Esophagus squamous epithelium (tissue), 5 donors: ENCODE results near the gene TMEM214. TPM values are rescaled to one million over a fixed set of nuclear protein-coding genes. Genes with fewer than 3 reads are reported as not detected.
A peak's percentile ranks its signal among the peaks of the same experiment; 100 is the strongest.

ENCODE experiments used
- DNase-seq: peaks from one replicate; lab custom pipeline; 2025; lab: John Stamatoyannopoulos, UW
- H3K27ac ChIP-seq, 4 donors: fragments of 200-600 bp; sonication (generic); one replicate each; pipeline ENCODE4 v1.5.1; 2016 to 2019; ENCODE audit warnings: mild to moderate bottlenecking in 1 of 4
- H3K27me3 ChIP-seq, 4 donors: fragments of 200-600 bp; sonication (generic); 1 replicate in 3 of 4; 2 replicates in 1 of 4; pipeline versions ENCODE4 v1.5.1 to v1.6.0; 2017 to 2021; ENCODE audit warnings: antibody characterized with exemption in 1 of 4
- H3K36me3 ChIP-seq, 3 donors: fragments of 200-600 bp; sonication (generic); one replicate each; pipeline ENCODE4 v1.5.1; 2016 to 2019
- H3K4me1 ChIP-seq, 3 donors: fragments of 200-600 bp; sonication (generic); one replicate each; pipeline ENCODE4 v1.5.1; 2017 to 2019
- H3K4me3 ChIP-seq, 4 donors: fragments of 200-600 bp; sonication (generic); 1 replicate in 3 of 4; 2 replicates in 1 of 4; pipeline ENCODE4 v1.5.1; 2016 to 2019; ENCODE audit warnings: mild to moderate bottlenecking in 2 of 4, moderate library complexity in 1 of 4
- H3K9me3 ChIP-seq, 3 donors: fragments of 200-600 bp; sonication (generic); one replicate each; pipeline ENCODE4 v1.5.1; 2016 to 2019
- POLR2A ChIP-seq, 4 donors: fragments of 450-650 bp; IDR thresholded peaks; one replicate each; pipeline ENCODE4 v1.6.1; 2017; ENCODE audit warnings: antibody characterized with exemption in 4 of 4, mild to moderate bottlenecking in 4 of 4, moderate library complexity in 3 of 4
- WGBS, 2 donors: methylation state at CpG; one replicate each; pipeline ENCODE4 v1.1.5; 2018; 5-methylcytosine and 5-hydroxymethylcytosine counted together
- intact Hi-C: fragments of 100-400 bp; cut with DNase I; formaldehyde crosslinking; loops from one replicate; pipeline ENCODE4 v1.15.0; 2022
- total RNA-seq, 4 donors: library from RNA; depleted of rRNA; stranded (reverse); fragments of >200 nt; gene quantifications; one replicate each; pipeline ENCODE4 v1.1.0, GENCODE V29; 2016
- TF ChIP-seq, protein P1 (sequence below), 6 experiments: fragments of 450-650 bp in 4 of 6; fragments of 200-600 bp in 2 of 6; sonication (generic) in 2 of 6; IDR thresholded peaks; one replicate each; pipeline ENCODE4 v1.5.1; 2016 to 2019; ENCODE audit warnings: antibody characterized with exemption in 6 of 6, mild to moderate bottlenecking in 4 of 6, moderate library complexity in 4 of 6
- donor health status: DM: yes; HTN: yes; CAD: no.

TMEM214 gene
- total RNA-seq, 4 donors from 2014 or later: 15.7 to 34.5 (median 32.1) TPM

DNA sequence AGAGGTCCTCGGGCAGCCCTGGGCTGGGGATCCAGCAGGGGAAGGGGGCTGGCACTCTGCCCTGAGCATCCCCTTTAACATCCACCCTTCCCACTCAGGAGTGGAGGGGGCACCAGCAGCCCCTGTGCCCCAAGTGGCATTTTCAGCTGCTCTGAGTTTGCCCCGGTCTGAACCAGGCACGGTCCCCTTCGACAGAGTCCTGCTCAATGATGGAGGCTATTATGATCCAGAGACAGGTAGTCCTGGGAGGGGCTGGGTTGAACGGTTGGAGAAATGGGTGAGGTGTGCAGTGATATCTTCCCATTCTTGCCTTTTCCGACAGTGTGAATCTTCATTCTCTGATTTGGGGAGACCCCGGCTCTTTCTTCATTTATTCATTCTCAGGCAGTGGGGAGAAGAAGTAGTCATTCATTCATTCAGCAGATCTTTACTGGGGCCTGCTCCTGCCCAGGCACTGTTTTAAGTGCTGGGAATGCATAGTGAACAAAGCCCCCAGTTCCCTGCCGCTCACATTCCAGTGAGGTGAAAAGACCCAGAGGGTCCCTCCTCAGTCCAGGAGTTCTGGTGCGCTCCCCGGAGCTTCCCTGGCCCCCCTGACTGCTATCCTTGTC, 52.4 kb downstream of the TMEM214 start:
- Histone ChIP-seq H3K27me3 (no peaks in the 10 kb centered on the region), H3K4me3 (peak overlapping the region; percentile 59 to 75 (median 72)), H3K36me3 (no peaks in the 10 kb centered on the region), H3K4me1 (peaks cover 31 to 70% (median 33%) of the 10 kb centered on the region in 3 donors), H3K27ac (peak overlapping the region; percentile 86 to 96 (median 90)), H3K9me3 (no peaks in the 10 kb centered on the region)
- intact Hi-C loops: loop anchor here (5.0 kb wide), 1 partner anchor 123 kb away; no protein-coding TSS in a partner anchor
- WGBS, 2 donors: 68 to 79% methylated on average over 3 to 5 of the region's 10 CpGs
- DNase-seq: no peak
- TF ChIP-seq, protein P1, sequence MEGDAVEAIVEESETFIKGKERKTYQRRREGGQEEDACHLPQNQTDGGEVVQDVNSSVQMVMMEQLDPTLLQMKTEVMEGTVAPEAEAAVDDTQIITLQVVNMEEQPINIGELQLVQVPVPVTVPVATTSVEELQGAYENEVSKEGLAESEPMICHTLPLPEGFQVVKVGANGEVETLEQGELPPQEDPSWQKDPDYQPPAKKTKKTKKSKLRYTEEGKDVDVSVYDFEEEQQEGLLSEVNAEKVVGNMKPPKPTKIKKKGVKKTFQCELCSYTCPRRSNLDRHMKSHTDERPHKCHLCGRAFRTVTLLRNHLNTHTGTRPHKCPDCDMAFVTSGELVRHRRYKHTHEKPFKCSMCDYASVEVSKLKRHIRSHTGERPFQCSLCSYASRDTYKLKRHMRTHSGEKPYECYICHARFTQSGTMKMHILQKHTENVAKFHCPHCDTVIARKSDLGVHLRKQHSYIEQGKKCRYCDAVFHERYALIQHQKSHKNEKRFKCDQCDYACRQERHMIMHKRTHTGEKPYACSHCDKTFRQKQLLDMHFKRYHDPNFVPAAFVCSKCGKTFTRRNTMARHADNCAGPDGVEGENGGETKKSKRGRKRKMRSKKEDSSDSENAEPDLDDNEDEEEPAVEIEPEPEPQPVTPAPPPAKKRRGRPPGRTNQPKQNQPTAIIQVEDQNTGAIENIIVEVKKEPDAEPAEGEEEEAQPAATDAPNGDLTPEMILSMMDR (IDR thresholded peaks at IDR 0.05): no peak
- TF ChIP-seq POLR2A (IDR thresholded peaks at IDR 0.05): no peak

DNA sequence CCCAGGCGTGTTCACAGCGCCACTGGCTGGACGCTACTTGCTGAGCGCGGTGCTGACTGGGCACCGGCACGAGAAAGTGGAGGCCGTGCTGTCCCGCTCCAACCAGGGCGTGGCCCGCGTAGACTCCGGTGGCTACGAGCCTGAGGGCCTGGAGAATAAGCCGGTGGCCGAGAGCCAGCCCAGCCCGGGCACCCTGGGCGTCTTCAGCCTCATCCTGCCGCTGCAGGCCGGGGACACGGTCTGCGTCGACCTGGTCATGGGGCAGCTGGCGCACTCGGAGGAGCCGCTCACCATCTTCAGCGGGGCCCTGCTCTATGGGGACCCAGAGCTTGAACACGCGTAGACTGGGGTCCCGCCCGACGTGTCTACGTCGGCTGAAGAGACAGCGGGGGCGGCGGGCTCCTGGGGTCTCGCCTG, 52.9 kb downstream of the TMEM214 start:
- WGBS, 2 donors: no CpG with 5 or more reads among the region's 38 CpGs
- no peaks in the 10 kb centered on the region for H3K9me3 ChIP-seq
- H3K4me1 ChIP-seq: peaks cover 29 to 65% (median 29%) of the 10 kb centered on the region in 3 donors
- H3K27me3 ChIP-seq: no peaks in the 10 kb centered on the region
- peak overlapping the region; percentile 59 to 75 (median 72) for H3K4me3 ChIP-seq
- H3K27ac ChIP-seq: peak overlapping the region; percentile 86 to 96 (median 90)
- TF ChIP-seq, protein P1 (IDR thresholded peaks at IDR 0.05): peak in 4 of 6 experiments; percentile 27 to 44 (median 32)
- TF ChIP-seq POLR2A (IDR thresholded peaks at IDR 0.05): peak in 1 of 4 donors; percentile 28
- intact Hi-C loops: loop anchor here (5.0 kb wide), 1 partner anchor 123 kb away; no protein-coding TSS in a partner anchor
- no peak for DNase-seq
- no peaks in the 10 kb centered on the region for H3K36me3 ChIP-seq

DNA sequence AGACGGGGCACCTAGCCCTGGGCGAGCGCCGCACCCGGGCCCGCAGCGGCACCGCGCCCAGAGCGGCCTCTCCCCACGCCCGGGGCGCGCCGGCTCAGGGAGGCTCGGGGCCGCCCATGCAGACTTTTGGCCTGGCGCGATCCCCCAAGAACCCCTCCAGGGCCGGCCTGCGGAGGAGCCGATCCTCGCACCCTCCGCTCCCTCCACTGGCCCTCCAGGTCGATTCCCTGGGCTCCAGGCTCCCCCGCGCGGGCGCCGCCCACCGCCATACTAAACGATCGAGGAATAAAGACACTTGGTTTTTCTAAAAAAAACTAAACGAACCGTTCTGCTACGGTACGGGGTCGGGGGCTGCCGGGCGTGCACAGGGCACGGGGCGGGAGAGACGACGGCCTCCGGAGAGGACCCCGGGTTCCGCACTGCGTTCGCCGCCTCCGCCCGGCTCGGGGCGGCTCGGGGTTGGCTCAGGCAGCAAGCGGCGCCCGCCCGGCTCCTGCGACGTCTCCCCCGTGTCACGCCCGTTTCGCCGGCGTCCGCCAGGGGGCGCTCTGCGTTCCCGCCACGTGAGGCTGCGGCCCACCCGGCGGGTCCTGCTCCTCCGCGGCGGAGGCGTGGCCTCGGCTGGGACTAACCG, 53.4 kb downstream of the TMEM214 start:
- Histone ChIP-seq H3K27me3 (no peaks in the 10 kb centered on the region), H3K36me3 (no peaks in the 10 kb centered on the region), H3K27ac (peak overlapping the region; percentile 86 to 96 (median 90)), H3K4me1 (peaks cover 23 to 60% (median 24%) of the 10 kb centered on the region in 3 donors), H3K9me3 (no peaks in the 10 kb centered on the region), H3K4me3 (peak overlapping the region; percentile 59 to 75 (median 72))
- WGBS, 2 donors: no CpG with 5 or more reads among the region's 81 CpGs
- TF ChIP-seq POLR2A (IDR thresholded peaks at IDR 0.05): peak in 2 of 4 donors; percentile 70 to 74
- TF ChIP-seq, protein P1 (IDR thresholded peaks at IDR 0.05): peak; percentile 76 to 98 (median 97)
- peak; percentile 57 for DNase-seq
- intact Hi-C loops: loop anchor here (5.0 kb wide), 1 partner anchor 124 kb away; no protein-coding TSS in a partner anchor

DNA sequence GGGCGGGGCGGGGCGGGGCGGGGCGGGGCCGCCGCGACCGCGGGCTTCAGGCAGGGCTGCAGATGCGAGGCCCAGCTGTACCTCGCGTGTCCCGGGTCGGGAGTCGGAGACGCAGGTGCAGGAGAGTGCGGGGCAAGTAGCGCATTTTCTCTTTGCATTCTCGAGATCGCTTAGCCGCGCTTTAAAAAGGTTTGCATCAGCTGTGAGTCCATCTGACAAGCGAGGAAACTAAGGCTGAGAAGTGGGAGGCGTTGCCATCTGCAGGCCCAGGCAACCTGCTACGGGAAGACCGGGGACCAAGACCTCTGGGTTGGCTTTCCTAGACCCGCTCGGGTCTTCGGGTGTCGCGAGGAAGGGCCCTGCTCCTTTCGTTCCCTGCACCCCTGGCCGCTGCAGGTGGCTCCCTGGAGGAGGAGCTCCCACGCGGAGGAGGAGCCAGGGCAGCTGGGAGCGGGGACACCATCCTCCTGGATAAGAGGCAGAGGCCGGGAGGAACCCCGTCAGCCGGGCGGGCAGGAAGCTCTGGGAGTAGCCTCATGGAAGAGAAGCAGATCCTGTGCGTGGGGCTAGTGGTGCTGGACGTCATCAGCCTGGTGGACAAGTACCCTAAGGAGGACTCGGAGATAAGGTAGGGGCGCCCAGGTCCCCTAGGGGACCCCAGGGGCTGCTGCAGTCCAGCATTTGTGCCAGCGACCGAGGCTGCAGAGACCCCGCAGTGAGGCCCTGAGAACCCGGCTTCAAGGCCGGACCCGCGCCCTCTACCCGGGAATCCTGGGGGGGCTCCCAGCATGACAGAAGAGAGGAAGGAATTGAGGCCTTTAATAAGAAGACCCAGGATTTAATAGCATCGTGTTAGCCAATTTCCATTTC, 54.2 kb downstream of the TMEM214 start, which contains the start of gene KHK:
Gene KHK, plus strand, starts transcription at position 49 of the 870 bp plus-strand sequence. Its CDS starts 488 bp downstream, at position 537.
- Histone ChIP-seq H3K27me3 (no peaks in the 10 kb centered on the region), H3K27ac (peak within 1 kb of the TSS; percentile 86 to 96 (median 90)), H3K4me3 (peak within 1 kb of the TSS; percentile 59 to 75 (median 72)), H3K4me1 (peaks cover 16 to 53% (median 17%) of the 10 kb centered on the region in 3 donors), H3K36me3 (no peaks in the 10 kb centered on the region), H3K9me3 (no peaks in the 10 kb centered on the region)
- 9 to 10% methylated on average over 7 to 10 of the region's 54 CpGs for WGBS, 2 donors
- no peak for DNase-seq
- intact Hi-C loops: loop anchor here (5.0 kb wide), 1 partner anchor 125 kb away; no protein-coding TSS in a partner anchor
- TF ChIP-seq POLR2A (IDR thresholded peaks at IDR 0.05): no peak
- TF ChIP-seq, protein P1 (IDR thresholded peaks at IDR 0.05): no peak
